Stimulated activated naive CD8-positive, alpha-beta T cell treated with anti-CD3 and anti-CD28 coated beads, Interleukin-15, amount 100 ng/mL, for 72 hours (primary cell): ENCODE data around the gene ISY1.
A peak's percentile ranks its signal among the peaks of the same experiment; 100 is the strongest.
"Not testable (repeated sequence)": the region's sequence is repeated elsewhere in the genome, so short reads cannot be mapped to it uniquely, and the experiment has no call there.

Source experiments
- ATAC-seq: fragments of 150-1000 bp; cut with Tn5 transposase; 2 replicates; pipeline ENCODE4 v1.10.0; 2021; ENCODE audit warnings: mild to moderate bottlenecking, moderate library complexity
- DNase-seq, 2 donors: peaks; one replicate each; pipeline ENCODE4 v3.0.0; 2021 to 2022
- H3K27ac Mint-ChIP-seq, 2 donors: one replicate each; pipeline ENCODE4 v1.8.0; 2022; ENCODE audit warnings: mild to moderate bottlenecking in 2 of 2, mixed read lengths in 2 of 2, moderate library complexity in 2 of 2
- H3K27me3 Mint-ChIP-seq: one replicate; pipeline ENCODE4 v1.8.0; 2022; ENCODE audit warnings: mixed read lengths
- H3K4me1 Mint-ChIP-seq: one replicate; pipeline ENCODE4 v1.8.0; 2022; ENCODE audit warnings: mild to moderate bottlenecking, mixed read lengths
- H3K4me3 Mint-ChIP-seq, 2 donors: one replicate each; pipeline ENCODE4 v1.8.0; 2022; ENCODE audit warnings: mild to moderate bottlenecking in 2 of 2, mixed read lengths in 2 of 2, moderate library complexity in 1 of 2
- H3K9me3 Mint-ChIP-seq, 2 donors: one replicate each; pipeline ENCODE4 v1.8.0; 2022; ENCODE audit warnings: mixed read lengths in 2 of 2

The ISY1 gene

DNA sequence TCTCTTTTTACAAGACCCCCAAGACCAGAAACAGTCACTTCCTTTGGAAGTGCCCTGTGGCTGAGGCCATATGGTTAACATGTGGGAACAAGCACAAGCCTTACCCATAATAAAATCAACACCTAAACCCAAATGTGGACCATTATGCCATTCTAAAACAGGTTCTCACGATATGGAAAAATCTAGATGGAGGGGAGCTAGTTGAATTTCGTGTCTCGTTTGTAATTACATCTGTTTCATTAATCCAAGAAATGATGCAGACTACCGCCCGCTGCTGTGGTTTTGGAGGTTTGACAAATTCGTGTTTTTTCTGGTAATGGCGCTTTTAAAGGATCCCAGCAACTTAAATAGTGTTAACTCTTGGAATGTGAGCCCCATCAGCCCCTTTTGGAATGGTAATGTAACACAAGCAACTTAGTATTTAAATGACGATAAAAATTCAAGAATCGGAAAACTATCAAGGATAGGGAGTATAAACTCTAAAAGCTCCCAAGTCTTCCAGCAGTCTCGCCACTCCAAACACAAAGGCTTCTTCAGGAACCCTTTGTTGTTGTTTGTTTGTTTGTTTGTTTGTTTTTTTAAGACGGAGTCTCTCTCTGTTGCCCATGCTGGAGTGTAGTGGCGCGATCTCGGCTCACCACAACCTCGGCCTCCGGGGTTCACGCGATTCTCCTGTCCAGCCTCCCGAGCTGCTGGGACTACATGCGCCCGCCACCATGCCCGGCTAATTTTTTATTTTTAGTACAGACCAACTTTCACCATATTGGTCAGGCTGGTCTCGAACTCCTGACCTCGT is 21.7 kb upstream of the ISY1 start:
- H3K4me3 Mint-ChIP-seq = peak overlapping the region; percentile 96
- peak; percentile 1 for ATAC-seq
- peaks cover 66% of the 10 kb centered on the region for H3K4me1 Mint-ChIP-seq
- peak overlapping the region; percentile 100 for H3K27ac Mint-ChIP-seq
- no peaks in the 10 kb centered on the region for H3K27me3 Mint-ChIP-seq
- peak; percentile 30 to 41 for DNase-seq
- H3K9me3 Mint-ChIP-seq = no peaks in the 10 kb centered on the region

DNA sequence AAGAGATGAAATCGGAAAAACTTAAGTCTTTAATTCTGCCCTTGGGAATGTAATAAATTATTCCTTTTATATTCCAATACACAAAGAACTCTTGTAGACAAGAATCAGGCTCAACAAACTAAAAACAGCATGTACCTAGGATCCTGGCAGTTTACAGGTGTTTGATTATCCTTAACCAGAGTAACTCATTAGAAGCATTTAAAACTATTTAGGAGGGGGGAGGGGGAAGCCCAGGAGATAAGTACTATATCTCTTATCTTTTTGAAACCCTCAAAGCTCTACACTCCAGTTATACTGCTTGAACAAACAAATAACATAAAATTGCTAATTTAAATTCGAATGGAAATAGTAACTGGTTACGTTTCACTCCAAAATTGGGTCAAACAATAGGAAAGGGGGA is 21.0 kb upstream of the ISY1 start:
- DNase-seq = no peak
- H3K4me3 Mint-ChIP-seq = peak overlapping the region; percentile 96
- H3K27me3 Mint-ChIP-seq = no peaks in the 10 kb centered on the region
- peaks cover 73% of the 10 kb centered on the region for H3K4me1 Mint-ChIP-seq
- no peaks in the 10 kb centered on the region for H3K9me3 Mint-ChIP-seq
- ATAC-seq = no peak
- peak overlapping the region; percentile 100 for H3K27ac Mint-ChIP-seq

DNA sequence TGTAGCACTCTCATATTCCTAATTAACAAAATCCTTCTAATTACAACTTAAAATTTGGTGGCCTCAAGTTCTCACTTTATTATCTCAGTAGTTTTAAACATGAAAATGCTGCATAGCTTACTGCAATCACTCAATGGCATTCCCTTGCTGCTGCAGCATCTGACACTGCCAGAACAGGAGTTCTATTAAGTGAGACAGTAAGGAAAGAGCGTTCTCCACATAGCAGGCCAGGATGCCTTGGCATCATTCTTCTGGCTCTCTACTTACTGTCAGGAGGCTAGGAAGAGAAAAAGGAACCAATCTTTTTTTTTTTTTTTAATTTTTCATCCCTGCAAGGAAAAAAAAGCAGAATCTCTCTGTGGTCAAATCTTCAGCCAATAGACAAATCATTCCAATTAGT is 19.6 kb upstream of the ISY1 start:
- Mint-ChIP-seq H3K9me3 (no peaks in the 10 kb centered on the region), H3K27ac (peak overlapping the region; percentile 85 to 100), H3K4me1 (peaks cover 71% of the 10 kb centered on the region), H3K4me3 (peak overlapping the region; percentile 96), H3K27me3 (no peaks in the 10 kb centered on the region)
- no peak for ATAC-seq
- no peak for DNase-seq

DNA sequence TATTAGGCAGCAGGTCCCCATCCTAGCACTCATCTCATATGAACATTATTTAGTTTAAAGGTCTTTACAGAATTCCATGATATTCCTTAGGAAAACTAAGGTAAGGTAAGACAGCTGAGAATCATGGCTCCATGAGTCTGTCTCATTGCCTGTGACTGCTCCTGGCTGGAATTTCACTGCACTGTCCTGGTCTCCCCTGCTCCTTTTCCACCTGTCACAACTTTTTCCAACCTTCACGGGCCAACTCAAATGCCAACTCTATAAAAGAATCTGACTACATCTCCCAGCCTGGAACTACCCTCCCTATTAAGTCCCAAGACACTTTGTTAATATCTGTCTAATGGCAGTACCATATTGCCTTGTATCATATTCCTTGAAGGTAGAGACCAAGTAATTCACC is 15.2 kb upstream of the ISY1 start:
- peak overlapping the region; percentile 26 to 45 for H3K4me3 Mint-ChIP-seq
- DNase-seq (no peak), ATAC-seq (no peak)
- H3K27ac Mint-ChIP-seq = peak overlapping the region; percentile 29 to 50
- H3K4me1 Mint-ChIP-seq = peaks cover 69% of the 10 kb centered on the region
- H3K9me3 Mint-ChIP-seq = no peaks in the 10 kb centered on the region
- H3K27me3 Mint-ChIP-seq = no peaks in the 10 kb centered on the region

DNA sequence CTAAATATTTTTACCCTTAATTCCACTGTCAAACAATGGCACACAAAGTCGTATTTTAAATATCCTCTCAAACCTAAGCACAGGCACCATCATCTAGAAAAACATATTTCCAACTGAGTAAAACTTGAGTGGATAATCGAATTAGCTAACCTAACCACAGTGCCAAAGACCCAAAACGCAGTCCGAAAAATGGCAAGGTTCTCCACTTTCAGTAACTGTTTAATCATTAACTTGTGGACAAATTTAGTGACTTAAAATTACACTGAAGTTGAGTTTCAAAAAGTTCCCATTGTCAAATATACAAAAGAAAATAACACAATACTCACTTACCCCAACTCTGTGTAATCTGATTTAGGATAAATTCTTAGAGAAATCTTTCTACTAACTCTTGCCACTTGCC is 12.9 kb upstream of the ISY1 start:
- ATAC-seq (no peak), DNase-seq (no peak)
- H3K27me3 Mint-ChIP-seq = no peaks in the 10 kb centered on the region
- peak overlapping the region in 1 of 2 donors; percentile 48 for H3K27ac Mint-ChIP-seq
- peaks cover 56% of the 10 kb centered on the region for H3K4me1 Mint-ChIP-seq
- no peaks in the 10 kb centered on the region for H3K9me3 Mint-ChIP-seq
- H3K4me3 Mint-ChIP-seq = peak overlapping the region in 1 of 2 donors; percentile 15

DNA sequence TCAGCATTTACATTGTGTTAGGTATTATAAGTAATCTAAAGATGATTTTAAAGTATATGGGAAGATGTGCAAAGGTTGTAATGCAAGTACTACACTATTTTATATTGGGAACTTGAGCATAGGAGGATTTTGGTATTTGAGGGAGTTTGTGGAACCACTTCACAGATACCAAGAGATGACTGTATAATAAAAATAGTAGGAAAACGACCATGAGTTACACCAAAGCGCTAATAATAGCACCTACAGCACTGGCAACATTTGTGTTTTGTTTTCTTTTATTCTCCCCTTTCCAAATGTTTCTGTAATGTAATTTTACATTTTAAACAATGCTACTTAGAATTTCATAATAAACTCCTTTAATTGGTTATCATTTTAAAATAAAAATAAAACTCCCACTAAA is 12.3 kb upstream of the ISY1 start:
- Mint-ChIP-seq H3K9me3 (no peaks in the 10 kb centered on the region), H3K27ac (no peak overlapping the region), H3K4me3 (no peak overlapping the region), H3K4me1 (peaks cover 51% of the 10 kb centered on the region), H3K27me3 (no peaks in the 10 kb centered on the region)
- no peak for ATAC-seq
- DNase-seq = no peak

DNA sequence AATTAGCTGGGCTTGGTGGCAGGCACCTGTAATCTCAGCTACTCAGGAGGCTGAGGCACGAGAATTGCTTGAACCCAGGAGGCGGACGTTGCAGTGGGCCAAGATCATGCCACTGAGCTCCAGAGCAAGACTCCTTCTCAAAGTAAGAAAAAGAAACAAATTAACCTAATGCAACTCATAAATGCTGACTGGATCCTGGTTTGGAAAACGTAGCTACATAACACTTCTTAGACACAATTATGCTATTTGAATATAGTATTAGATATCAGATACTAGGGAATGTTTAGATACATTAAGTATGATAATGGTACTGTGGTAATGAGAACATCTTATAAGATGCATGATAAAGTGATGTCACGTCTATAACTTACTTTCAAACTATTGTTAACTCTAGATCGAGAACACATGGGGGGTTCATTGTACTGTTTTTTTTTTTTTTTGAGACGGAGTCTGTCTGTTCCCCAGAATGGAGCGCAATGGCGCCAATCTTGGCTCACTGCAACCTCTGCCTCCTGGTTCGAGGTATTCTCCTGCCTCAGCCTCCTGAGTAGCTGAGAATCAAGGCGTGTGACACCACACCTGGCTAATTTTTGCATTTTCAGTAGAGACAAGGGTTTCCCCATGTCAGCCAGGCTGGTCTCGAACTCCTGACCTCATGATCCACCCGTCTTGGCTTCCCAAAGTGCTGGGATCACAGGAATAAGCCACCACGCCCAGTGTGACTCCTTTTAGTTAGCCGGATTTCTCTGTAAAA is 5.9 kb upstream of the ISY1 start:
- DNase-seq (no peak), ATAC-seq (no peak)
- Mint-ChIP-seq H3K27ac (no peak overlapping the region), H3K27me3 (no peaks in the 10 kb centered on the region), H3K9me3 (no peaks in the 10 kb centered on the region), H3K4me3 (no peak overlapping the region), H3K4me1 (peaks cover 28% of the 10 kb centered on the region)

DNA sequence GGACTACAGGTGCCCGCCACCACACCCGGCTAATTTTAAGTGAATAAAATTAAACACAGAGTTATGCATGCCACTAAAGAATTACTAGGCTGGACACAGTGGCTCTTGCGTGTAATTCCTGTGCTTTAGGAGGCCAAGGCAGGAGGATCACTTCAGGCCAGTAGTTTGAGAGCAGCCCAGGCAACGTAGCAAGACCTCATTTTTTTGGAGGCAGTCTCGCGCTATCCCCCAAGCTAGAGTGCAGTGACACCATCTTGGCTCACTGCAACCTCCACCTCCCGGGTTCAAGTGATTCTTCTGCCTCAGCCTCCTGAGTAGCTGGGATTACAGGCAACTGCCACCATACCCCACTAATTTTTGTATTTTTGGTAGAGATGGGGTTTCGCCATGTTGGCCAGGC is 4.7 kb upstream of the ISY1 start:
- not testable (repeated sequence) for H3K27me3 Mint-ChIP-seq, ATAC-seq, H3K27ac Mint-ChIP-seq, H3K9me3 Mint-ChIP-seq, H3K4me3 Mint-ChIP-seq, DNase-seq
- peaks cover 23% of the 10 kb centered on the region for H3K4me1 Mint-ChIP-seq

DNA sequence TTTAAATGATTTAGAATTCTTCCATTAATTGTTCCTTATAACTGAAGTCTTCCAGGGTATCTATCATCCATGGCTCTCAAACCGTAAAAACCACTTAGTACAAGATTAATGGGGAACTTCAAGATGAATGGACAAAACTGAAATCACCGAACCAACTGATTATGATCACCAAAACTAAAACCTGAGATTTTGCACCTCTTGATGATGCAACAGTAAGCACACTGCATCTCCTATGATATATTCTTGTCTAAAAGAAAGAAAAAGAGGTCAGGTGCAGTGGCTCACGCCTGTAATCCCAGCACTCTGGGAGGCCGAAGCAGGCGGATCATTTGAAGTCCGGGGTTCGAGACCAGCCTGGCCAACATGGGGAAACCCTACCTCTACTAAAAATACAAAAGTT is 3.6 kb upstream of the ISY1 start:
- Mint-ChIP-seq H3K4me3 (no peak overlapping the region), H3K9me3 (no peaks in the 10 kb centered on the region), H3K27ac (peak overlapping the region; percentile 33 to 57), H3K4me1 (peaks cover 28% of the 10 kb centered on the region), H3K27me3 (no peaks in the 10 kb centered on the region)
- ATAC-seq = no peak
- no peak for DNase-seq

DNA sequence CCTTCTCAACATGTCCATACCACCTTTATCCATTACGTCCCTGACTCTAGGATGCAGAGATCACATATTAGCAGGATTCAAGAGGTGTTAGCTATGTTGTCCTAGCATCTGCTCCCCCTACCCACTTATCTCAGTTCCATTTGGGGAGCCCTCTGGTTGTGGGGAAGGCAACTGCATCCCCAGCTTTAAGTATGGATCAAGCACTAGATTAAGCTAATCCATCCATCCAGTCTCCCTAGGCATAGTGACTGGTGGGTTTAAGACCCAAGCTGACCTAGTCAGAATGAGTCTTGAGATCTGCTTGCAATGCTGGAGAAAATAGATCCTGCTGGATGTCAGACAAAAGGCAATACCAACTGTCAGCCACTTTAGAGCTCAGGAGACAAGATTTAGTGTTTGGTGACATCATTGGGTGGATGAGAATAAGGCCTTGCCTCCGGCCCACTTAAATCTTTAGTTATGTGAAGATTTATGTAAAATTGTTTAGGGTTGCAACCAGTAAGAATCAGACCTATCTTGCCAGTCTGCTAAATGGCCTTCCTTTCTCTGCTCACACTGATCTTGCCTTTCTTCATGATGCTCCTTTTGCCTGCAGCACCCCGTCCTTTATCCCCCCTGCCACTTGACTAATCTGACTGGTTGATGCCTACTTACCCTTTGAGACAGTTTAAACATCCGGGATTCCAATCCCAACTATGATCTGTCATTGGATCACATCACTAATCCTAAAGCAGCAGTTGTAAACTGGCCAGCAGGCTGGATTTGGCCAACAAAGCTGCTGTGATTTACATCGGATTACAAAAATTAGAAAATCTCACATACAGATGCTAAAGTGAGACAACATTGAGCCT is 2.1 kb upstream of the ISY1 start:
- peaks cover 35% of the 10 kb centered on the region for H3K4me1 Mint-ChIP-seq
- no peak for DNase-seq
- H3K27ac Mint-ChIP-seq = peak overlapping the region; percentile 31 to 33

DNA sequence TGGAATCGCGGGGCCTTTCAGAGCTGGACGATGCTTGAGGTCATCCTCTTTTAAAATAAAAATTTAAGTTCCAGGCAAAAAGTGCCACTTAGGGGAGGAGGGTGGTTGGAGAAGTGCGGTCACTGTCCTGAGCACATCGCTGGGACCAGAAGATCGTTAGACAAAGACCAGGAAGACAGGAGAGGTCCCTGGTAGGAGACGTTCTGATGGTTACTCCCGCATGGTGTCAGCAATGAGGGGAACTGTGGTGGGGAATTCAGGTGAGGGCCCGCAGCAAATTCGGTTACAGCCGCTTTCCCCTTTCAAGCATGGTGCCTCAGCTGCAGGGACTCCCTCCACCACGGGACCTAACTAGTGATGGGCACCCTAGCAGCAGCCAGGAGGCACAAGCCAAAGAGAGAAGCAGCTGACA is 1.0 kb upstream of the ISY1 start:
- H3K27me3 Mint-ChIP-seq = no peaks in the 10 kb centered on the region
- peak; percentile 32 for ATAC-seq

More for the DNA sequence above, 2.1 kb upstream of the ISY1 start:
- H3K27me3 Mint-ChIP-seq = no peaks in the 10 kb centered on the region
- ATAC-seq = no peak
- peak overlapping the region; percentile 88 to 96 for H3K4me3 Mint-ChIP-seq
- H3K9me3 Mint-ChIP-seq = no peaks in the 10 kb centered on the region

DNA sequence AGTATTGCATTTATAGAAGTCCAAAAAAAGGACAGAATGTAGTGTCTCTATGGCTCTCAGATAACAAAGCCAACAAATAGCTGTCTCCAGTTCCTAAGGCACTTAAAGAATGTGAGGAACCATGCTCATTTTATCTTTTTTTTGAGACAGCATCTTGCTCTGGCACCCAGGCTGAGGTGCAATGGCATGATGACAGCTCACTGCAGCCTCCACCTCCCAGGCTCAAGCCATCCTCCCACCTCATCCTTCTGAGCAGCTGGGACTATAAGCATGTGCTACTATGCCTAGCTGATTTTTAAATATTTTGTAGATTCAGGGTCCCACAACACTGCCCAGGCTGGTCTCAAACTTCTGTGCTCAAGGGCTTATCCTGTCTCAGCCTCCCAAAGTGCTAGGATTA is 16.1 kb downstream of the ISY1 start:
- no peak for DNase-seq
- Mint-ChIP-seq H3K4me3 (no peak overlapping the region), H3K27me3 (no peaks in the 10 kb centered on the region), H3K4me1 (no peaks in the 10 kb centered on the region), H3K27ac (peak overlapping the region in 1 of 2 donors; percentile 78), H3K9me3 (no peaks in the 10 kb centered on the region)
- no peak for ATAC-seq

More for the DNA sequence above, 1.0 kb upstream of the ISY1 start:
- Mint-ChIP-seq H3K4me3 (peak overlapping the region; percentile 88 to 96), H3K4me1 (peaks cover 35% of the 10 kb centered on the region), H3K27ac (peak overlapping the region; percentile 98 to 99), H3K9me3 (no peaks in the 10 kb centered on the region)
- DNase-seq = peak; percentile 40 to 51

DNA sequence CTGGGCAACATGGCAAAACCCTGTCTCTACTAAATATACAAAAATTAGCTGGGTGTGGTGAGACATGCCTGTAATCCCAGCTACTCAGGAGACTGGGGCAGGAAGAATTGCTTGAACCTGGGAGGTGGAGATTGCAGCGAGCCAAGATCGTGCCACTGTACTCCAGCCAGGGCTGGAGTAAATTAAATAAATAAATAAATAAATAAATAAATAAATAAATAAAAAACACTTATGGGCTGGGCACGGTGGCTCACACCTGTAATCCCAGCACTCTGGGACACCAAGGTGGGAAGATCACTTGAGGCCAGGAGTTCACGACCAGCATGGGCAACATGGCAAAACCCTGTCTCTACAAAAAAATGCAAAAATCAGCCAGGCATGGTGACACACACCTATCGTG is 19.9 kb downstream of the ISY1 start:
- H3K9me3 Mint-ChIP-seq, H3K4me1 Mint-ChIP-seq, DNase-seq, H3K4me3 Mint-ChIP-seq, H3K27me3 Mint-ChIP-seq, H3K27ac Mint-ChIP-seq, ATAC-seq: not testable (repeated sequence)

DNA sequence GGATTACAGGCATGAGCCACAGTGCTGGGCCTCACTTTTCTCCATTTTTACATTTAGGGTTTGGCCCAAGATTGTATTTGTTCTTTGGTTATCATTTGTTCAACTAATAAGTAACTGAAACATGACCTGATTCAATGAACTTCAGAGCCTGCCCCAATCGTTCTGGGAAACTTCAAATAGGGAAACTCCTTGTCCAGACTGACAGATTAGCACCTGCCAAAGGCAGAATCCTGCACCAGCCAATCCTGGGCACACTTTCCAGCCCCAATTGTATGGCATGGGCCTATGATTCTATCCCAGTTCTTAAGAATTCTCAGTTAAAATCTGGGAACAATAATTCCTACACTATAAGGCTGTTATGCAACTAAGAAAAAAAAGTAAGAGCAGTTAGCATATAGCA is 21.0 kb downstream of the ISY1 start:
- Mint-ChIP-seq H3K27ac (peak overlapping the region in 1 of 2 donors; percentile 34), H3K9me3 (no peaks in the 10 kb centered on the region), H3K27me3 (no peaks in the 10 kb centered on the region), H3K4me3 (no peak overlapping the region), H3K4me1 (no peaks in the 10 kb centered on the region)
- DNase-seq (no peak), ATAC-seq (no peak)

DNA sequence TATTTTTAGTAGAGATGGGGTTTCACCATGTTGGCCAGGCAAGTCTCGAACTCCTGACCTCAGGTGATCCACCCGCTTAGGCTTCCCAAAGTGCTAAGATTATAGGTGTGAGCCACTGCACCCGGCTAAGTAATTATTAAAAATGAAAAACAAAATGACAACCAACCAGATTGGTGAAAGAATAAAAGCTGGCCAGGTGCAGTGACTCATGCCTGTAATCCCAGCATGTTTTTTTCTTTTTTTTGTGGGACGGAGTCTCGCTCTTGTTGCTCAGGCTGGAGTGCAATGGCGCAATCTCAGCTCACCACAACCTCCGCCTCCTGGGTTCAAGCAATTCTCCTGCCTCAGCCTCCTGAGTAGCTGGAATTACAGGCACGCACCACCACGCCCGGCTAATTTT is 24.6 kb downstream of the ISY1 start:
- not testable (repeated sequence) for H3K9me3 Mint-ChIP-seq, H3K4me3 Mint-ChIP-seq, H3K27me3 Mint-ChIP-seq, DNase-seq, H3K27ac Mint-ChIP-seq, ATAC-seq
- peaks cover 15% of the 10 kb centered on the region for H3K4me1 Mint-ChIP-seq
